Middle frontal gyrus (tissue), 1 donor: Measurements from ENCODE around the gene IL2RA.
"Not testable (repeated sequence)": the region's sequence is repeated elsewhere in the genome, so short reads cannot be mapped to it uniquely, and the experiment has no call there.

Source experiments
- DNase-seq: peaks from one replicate; pipeline ENCODE4 v3.0.0-alpha.2; 2015; ENCODE audit warnings: low spot score; ENCODE audit errors: extremely low spot score

IL2RA gene

DNA sequence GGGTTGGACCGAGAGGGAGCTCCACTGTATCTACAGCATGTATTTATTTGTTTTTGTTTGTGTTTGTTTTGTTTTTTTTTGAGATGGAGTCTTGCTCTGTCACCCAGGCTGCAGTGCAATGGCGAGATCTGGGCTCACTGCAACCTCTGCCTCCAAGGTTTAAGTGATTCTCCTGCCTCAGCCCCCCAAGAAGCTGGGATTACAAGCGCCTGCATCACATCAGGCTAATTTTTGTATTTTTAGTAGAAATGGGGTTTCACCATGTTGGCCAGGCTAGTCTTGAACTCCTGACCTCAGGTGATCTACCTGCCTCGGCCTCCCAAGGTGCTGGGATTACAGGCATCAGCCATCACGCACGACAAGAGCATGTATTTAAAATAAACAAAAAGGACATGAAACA, 18.8 kb downstream of the IL2RA start:
- not testable (repeated sequence) for DNase-seq

DNA sequence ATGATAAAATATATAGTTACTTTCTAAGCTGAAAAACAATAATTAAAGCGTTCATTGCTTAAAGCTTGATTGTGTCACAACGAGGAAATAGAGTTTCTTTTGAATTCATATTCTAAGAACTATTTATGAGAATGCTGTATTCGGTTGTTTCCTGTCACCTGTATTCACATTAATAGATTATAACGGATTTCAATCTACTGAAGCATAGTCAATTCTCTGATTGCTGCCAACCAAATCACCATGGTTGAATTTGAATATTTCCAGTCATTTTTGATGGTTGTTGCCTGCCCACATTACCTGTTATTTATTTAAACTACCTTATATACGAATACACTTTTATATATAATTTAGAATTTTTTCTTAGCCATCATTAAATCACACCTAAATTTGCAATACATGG, 22.0 kb downstream of the IL2RA start:
- no peak for DNase-seq

DNA sequence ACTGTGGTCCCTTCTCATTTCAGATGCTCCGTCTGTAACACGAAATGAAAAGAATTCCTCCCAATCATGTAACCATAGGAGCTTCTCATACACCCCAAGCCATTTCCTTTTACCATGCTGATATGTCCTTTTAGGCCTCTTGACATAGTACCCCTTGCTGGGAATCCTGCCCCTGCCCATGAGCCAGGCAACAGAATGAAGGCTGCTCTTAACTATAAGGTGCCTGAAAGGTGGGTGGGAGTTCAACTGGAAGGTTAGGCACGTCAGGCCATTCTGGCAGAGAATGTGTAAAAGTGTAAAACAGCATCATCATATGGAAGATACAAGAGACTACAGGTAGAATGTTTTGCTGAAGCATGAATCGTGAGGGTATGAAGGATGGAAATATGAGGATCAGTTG, 22.5 kb downstream of the IL2RA start:
- no peak for DNase-seq

DNA sequence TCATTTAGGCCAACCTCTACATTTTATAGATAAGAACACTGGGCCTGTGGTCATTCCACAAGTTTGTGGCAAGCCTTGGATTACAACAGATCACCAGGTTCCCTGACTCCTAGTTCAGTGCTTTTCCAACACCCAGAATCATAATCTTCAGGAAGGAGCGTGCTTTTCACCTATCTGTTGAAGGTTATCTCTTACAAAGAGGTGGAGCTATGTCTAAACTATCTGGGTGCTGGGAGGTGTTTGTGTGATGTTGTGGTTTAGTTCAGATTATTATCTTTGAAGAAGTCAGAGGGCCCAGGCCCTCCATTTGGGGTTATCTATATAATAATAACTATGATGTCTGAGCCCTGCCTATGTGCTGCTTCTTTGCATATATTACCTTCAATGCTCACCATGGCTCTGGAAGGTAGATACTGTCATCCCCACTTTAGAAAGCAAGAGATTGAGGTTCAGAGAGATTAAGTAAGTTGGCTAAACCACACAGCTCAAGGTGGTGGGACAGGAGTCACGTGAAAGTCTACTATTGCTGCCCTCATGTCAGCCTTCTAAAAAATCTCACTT, 24.0 kb downstream of the IL2RA start:
- no peak for DNase-seq

DNA sequence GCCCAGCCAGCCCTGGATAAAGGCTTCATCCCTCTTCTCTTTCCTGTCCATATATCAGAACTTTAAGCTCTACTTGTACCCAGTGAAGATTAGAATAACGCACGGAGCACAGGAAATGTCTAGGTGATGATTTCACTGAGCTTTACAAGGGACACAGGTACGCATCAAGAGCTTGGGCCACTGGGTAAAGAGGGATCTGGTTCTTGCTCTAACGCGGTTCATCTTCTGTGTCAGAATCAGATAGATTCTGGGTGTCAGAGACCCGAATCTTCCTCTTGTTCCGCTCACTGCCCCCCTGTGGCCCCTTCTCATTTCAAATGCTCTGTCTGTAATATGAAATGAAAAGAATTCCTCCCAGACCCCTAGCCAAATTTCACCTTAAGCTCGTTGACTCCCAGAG, 24.7 kb downstream of the IL2RA start:
- no peak for DNase-seq

DNA sequence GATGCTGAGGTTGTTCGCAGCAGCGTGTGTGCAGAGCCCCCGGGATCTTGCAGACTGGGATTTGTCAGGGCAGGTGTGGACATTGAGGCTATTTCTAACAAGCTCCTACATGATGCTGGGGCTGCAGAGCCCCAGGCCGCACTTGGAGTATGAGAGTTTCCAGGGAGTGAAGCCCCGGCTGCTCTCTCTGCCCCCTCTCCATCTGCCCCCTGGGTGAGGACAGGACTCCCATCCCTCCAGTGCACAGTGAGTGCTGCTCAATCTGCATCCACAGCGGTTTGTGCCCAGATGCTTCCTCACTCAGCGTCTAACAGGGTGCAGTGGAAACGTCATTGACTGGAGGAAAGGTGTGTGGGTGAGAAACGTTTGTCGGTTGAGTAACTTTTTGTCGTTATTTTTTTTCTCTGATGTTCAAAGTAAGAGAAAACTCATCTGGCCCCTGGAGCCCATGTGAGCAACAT, 25.3 kb downstream of the IL2RA start:
- no peak for DNase-seq

DNA sequence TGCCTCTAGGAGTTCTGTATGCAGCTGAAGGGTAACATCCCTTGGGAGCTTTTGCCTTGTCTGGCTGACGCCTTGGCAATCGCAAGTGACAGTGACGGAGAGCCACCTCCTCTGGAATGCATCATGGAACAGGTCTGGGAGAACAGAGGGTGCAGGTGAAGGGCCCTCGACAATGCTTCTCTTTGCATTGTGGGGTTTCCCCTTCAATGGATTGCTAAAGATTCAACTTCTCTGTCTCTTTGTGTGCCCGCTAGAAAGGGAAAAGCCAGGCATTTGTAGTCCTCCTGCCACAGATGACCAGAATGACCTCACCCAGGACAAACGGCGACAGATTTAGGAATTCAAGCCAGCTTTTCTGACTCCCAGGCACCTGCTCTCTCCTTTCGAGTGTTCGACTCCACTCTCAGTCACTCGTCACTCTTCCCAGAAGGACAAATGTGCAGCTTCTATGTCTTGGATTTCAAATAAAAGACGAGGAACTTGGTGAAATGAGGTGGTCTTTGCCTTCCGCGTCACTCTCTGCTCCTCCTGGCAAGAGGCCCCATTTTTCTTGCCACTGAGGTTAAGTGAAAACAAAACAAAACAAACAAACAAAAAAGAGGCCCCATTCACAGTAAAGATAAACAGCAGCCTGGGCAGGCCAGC, 26.1 kb downstream of the IL2RA start:
- no peak for DNase-seq

DNA sequence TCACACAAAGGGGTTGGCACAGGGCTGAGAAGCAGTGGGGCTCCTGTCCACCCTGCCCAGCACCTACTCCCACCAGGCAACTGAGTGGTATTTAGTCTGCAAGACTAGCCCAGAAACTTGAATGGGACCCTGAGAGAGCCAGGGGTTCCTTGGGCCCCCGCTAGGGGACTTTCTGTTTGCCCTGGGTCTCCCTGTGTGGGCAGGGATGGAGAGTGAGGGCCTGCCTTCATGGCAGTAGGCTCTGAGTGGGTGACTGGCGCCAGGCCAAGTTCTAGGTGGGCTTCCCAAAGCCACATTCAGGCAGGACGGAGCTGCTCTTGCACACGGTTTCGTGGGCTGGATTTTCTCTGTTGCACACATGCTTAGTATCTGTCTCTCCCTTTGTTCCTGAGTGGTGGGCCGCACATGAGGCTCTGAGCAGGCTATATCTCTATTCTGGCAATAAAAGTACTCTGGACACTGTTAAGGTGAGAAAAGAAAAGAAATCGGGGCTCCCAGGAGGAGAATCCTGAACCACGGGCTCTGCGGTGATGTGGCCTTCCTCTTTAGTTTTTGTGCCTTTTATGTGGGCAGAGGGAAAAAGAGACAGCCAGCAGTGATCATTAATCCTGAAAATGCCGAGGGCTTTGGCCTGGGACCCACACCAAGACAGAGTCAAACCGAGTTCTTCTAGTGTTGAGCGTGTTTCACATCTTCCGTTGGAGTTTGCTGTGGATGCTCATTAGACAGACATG, 26.9 kb downstream of the IL2RA start:
- DNase-seq = no peak

DNA sequence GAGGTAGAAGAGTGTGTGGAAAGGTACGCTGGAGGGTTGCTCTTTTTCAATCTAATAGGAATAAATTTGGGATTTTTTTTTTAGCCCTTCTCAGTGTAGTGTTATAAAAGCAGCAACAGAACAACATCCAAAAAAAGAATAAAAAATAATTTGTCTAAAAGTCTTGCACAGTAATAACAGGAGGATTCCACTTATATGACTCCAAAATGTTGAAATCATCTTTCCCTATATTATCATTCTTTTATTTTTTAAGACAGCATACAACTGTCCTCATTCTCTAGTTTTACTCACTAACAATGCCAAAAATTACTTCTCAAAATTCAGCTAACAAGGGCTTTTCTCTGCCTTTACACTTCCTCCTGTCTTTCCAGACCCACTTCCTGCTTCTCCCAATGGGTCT, 27.8 kb downstream of the IL2RA start:
- DNase-seq = no peak

DNA sequence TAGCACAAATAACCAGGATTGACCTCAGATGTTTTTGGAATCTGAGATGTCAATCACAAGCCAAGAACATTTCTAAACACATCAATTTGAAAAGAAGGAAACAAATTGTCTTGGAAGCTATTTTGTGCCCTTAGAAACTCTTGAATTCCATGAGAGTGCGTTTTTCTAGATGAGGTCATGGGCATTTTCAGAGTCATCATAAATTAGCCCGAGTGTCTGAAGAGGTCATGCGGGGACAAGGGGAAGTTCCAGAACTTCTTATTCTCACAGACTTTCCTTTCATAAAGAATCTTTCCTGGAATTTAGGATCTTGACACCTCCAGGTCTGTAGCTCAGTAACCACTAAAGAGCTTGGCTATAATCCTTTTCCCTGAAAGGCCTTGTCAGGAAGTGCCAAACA, 28.2 kb downstream of the IL2RA start:
- no peak for DNase-seq

DNA sequence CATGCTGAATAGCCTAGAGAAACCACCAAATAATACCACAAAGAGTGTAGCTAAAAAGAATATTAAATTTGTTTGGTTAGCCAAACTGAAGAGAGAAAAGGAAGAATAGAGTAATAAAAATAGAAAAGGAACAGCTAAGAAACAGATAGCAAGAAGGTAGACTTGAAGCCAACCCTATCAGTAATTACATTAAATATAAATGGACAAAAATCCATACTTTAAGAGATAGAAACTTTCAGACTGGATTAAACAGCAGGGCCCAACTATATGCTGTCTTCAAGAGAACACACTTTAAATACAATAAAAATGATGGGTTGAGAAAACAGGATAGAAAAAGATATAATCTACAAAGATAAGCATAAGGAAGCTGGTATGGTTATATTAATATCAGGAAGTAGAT, 31.2 kb downstream of the IL2RA start:
- DNase-seq = no peak

DNA sequence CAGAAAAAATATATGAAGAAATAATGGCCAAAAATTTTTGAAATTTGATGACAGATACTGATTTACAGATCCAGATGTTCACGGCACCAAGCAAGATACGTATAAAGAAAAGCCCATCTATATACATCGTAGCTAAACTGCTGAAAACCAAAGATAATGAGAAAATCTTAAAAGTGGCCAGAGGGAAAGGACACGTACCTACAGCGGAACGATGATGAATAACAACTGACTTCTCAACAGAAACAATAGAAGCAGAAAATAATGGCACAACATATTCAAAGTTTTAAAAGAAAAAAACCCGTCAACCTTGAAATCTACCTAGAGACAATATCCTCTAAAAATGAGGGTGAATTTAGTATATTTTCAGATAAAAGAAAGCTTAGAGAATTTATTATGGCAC, 31.9 kb downstream of the IL2RA start:
- DNase-seq = no peak

DNA sequence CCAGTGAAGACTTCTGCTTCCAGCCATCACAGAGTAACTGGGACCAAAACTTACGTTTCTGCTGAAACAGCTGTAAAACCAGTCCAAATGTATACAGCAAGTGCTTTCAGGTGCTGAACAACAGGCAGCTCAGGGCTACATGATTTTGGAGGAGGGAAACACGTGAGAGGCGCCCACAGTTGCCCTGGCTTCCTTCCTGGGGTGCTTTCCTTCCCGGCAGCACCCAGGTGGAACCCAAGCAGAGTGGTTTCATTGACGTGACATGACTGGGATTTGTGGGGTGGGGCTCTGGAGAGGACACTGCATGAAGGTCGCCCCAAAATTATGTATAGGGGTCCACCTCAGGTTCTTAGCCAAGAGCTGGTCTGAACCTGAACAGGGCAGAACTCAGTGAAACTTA, 34.2 kb downstream of the IL2RA start:
- DNase-seq = no peak

DNA sequence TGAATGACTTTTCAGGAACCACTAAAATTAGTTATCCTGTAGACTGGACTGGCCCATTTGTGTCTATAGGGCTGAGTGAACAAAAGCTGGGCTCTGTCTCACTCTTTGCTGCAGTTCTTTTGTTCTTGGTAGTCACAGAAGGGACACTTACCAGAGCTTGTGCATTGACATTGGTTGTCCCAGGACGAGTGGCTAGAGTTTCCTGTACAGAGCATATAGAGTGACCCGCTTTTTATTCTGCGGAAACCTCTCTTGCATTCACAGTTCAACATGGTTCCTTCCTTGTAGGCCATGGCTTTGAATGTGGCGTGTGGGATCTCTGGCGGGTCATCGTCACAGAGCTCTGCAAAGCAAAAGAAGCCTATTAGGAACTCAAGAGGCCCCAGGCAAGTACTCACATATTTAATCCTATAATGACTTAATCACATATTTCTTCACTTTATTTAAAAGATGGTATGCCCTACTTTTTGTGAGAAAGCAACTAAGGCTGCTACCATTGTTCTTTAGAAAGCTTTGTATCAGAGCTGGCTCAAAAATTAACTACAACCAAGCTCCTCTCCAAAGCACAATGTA, 36.4 kb downstream of the IL2RA start:
- DNase-seq = no peak

DNA sequence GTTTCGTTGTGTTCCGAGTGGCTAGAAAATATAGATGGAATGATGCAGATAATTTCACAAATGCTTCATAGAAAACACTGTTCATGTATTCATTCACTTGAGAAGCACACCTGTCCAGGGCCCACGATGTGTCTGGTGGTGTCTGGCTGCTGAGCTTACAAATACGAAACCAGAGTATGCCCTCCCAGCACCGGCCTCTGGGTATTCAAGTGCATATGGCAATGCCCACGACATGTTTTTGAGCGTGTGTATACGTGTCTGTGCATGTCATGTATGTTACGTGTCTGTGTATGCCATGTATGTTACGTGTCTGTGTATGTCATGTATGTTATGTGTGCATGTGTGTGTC, 37.9 kb downstream of the IL2RA start:
- no peak for DNase-seq

DNA sequence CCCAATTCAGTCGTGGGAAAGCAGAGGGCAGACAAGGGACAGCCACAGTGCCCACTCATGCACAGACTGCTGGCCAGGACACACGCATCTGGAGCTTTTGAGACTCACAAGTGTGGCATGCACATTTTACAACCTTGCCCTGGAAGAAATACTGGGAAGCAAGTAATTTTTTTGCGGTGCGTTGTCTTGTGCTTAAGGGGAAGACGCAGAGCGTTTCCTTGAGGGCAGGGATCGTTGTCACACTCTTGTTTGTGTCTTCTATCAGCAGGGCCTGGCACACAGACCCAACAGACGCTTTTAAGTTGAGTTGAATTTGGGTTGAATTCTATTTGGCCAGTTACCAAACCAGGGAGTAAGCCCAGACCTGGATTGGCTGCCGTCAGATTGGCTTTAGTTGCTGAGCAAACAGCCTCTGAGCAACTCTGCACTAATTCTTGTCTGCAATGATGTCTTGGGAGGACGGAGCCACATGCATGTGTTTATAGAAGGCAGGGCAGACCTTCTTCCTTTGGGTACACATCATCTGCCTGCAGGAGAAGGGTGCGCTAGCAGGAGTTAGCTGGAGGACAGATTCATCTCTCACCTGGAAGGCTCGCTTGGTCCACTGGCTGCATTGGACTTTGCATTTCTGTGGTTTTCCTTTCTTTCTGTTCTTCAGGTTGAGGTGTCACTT, 38.4 kb downstream of the IL2RA start:
- no peak for DNase-seq

DNA sequence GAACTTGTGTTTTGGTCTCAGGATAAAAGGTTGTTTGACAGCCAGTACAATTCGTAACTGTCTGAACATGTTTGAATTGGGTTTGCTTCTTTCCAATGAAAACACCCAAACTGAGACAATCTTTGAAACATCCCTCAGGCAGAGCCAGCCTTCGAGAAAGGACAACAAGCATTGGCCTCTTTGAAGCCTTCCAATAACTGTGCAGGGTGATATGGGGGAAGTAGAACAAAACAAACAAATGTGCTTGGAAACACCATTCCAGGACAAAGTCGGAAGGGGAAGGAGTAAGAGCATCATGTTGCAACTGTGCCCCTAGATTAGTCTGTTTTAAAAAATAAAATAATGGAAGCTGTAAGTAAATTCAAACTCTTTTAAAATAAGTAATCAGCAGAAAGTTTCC, 39.5 kb downstream of the IL2RA start:
- no peak for DNase-seq

DNA sequence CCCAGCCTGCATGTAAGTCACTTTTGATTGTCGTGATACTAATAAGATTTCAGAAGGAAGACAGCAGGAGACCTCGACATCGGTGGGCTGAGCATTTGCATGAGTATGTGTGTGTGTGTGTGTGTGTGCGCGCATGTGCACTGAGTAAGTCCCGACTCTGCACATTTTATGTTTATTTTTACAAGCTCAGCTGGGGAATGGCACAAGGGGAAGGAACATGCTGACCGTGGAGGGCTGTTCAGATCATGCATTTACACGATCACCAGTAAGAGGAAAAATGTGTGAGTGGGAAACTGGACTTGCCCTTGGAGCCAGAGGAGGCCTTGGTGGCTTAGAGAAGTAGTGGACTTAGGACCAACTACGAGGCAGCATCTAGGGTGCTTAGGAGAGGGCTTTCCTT, 41.3 kb downstream of the IL2RA start:
- DNase-seq = no peak

DNA sequence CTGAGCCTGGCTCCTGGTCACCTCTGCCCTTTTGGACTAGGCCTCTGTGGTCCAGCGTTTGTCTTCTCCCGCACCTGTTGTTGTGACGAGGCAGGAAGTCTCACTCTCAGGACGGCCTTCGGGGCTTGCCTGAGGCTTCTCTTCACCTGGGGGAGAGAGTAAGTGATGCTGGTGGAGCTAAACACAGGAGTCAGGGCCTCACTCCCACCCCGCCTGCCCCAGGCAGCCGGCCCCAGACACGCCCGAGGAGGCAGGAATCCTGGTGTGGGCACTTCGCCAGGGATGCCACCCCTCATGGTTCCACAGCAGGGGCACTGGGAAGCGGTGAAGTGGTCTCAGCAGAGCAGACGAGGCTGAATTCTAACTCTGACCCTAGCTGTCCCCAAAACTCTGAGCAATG, 42.4 kb downstream of the IL2RA start:
- DNase-seq = no peak

DNA sequence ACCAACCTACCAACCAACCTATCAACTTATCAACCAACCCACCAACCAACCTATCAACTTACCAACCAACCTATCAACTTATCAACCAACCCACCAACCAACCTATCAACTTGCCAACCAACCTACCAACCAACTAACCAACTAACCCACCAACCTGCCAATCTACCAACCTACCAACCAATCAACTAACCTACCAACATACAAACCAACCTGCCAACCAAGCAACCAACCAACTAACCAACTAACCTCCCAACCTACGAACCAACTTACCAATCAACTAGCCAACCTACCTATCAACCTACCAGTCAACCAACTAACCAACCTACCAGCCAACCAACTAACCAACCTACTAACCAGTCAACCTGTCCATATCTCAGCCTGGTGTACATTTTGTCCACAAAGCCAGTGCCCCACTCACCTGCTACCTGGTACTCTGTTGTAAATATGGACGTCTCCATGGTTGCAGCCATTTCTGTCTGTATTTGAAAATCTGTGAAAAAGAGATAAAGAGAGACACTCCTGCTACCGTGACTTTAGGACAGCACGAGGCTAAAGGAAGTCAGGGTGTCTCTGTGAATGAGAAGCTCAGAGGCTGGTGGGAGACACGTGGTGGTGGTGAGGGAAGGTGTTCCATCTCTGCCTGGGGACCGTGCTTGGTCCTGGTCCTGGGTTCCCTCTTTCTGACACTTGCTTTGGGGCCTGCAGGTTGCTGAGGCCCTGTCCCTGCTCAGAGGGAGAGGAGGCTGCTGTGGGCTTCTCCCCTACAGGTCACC, 43.0 kb downstream of the IL2RA start:
- DNase-seq = no peak

DNA sequence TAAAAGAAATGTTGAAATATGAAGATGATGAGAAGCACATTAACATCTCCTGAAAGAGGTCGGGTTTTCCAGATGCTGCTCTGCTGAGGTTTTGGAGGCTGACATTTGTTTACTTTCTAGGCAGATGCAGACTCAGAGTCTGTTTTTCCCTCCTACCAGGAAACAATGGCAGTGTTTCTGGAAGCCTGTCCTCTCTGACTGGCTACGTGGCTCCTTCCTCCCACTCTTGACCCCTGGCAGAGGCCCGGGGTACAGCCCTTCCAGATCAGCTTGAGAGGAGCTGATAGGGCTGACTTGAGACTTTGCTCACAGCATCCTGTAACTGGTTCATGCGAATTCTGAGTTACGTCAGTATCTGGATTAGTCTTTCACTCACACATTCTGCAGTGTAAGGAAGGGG, 43.7 kb downstream of the IL2RA start:
- DNase-seq = no peak
